ENCODE data around the gene EXOC3L4.

- TF ChIP-seq CTCF (IDR thresholded peaks at IDR 0.05; ENCODE audit: poor library complexity, severe bottlenecking) (no peak), POLR2AphosphoS5 (IDR thresholded peaks at IDR 0.05) (no peak), EZH2 (IDR thresholded peaks at IDR 0.05; ENCODE audit: borderline replicate concordance, insufficient read depth, low read length, poor library complexity, severe bottlenecking) (no peak)
Observed at GRCh38 chr14:103125098-103126070, 30.9 kb downstream of the EXOC3L4 start.

Data from neural cell (in vitro differentiated cells).